Osteocyte (in vitro differentiated cells): ENCODE results near the gene ANKRD27. TPM values are rescaled to one million over a fixed set of nuclear protein-coding genes. Genes with fewer than 3 reads are reported as not detected.
A peak's percentile ranks its signal among the peaks of the same experiment; 100 is the strongest.

Experiments used
- DNase-seq: peaks from one replicate; pipeline ENCODE4 v3.0.0; 2021; ENCODE audit warnings: mixed read lengths; ENCODE audit not compliant: unreplicated experiment; ENCODE audit errors: extremely low spot score
- H3K27ac Mint-ChIP-seq: one replicate; pipeline ENCODE4 v1.8.0; 2021; ENCODE audit warnings: mild to moderate bottlenecking, mixed read lengths; ENCODE audit not compliant: unreplicated experiment
- H3K27me3 Mint-ChIP-seq: one replicate; pipeline ENCODE4 v1.8.0; 2021; ENCODE audit warnings: mixed read lengths; ENCODE audit not compliant: unreplicated experiment
- H3K36me3 Mint-ChIP-seq: one replicate; pipeline ENCODE4 v1.8.0; 2021; ENCODE audit warnings: mixed read lengths; ENCODE audit not compliant: unreplicated experiment
- H3K4me1 Mint-ChIP-seq: one replicate; pipeline ENCODE4 v1.8.0; 2021; ENCODE audit warnings: mixed read lengths; ENCODE audit not compliant: unreplicated experiment
- H3K4me3 Mint-ChIP-seq: one replicate; pipeline ENCODE4 v1.8.0; 2021; ENCODE audit warnings: mild to moderate bottlenecking, moderate library complexity, mixed read lengths; ENCODE audit not compliant: unreplicated experiment
- H3K9me3 Mint-ChIP-seq: one replicate; pipeline ENCODE4 v1.8.0; 2021; ENCODE audit warnings: mixed read lengths; ENCODE audit not compliant: unreplicated experiment
- long read RNA-seq: library from polyadenylated mRNA; unstranded; transcript quantifications from one replicate; pipeline ENCODE4 v2.0.0, GENCODE V29; 2021
- total RNA-seq: library from RNA; stranded (reverse); gene quantifications from 2 replicates; pipeline ENCODE4 v1.2.1, GENCODE V29; 2021
- TF ChIP-seq, protein P1 (sequence below): fragments of 200-600 bp; sonication (generic); IDR thresholded peaks from 2 replicates; pipeline ENCODE4 v1.5.0; 2021; ENCODE audit warnings: antibody characterized with exemption, mild to moderate bottlenecking, moderate library complexity

Gene ANKRD27
- 22.0 and 24.1 TPM in 2 replicates for total RNA-seq
- long read RNA-seq, full-length matches to known transcripts = 37 of 104 reads
- long read RNA-seq, partial matches to known transcripts = 37 of 104 reads
- long read RNA-seq, other reads (novel, unspliced or antisense) = 30 of 104 reads

DNA sequence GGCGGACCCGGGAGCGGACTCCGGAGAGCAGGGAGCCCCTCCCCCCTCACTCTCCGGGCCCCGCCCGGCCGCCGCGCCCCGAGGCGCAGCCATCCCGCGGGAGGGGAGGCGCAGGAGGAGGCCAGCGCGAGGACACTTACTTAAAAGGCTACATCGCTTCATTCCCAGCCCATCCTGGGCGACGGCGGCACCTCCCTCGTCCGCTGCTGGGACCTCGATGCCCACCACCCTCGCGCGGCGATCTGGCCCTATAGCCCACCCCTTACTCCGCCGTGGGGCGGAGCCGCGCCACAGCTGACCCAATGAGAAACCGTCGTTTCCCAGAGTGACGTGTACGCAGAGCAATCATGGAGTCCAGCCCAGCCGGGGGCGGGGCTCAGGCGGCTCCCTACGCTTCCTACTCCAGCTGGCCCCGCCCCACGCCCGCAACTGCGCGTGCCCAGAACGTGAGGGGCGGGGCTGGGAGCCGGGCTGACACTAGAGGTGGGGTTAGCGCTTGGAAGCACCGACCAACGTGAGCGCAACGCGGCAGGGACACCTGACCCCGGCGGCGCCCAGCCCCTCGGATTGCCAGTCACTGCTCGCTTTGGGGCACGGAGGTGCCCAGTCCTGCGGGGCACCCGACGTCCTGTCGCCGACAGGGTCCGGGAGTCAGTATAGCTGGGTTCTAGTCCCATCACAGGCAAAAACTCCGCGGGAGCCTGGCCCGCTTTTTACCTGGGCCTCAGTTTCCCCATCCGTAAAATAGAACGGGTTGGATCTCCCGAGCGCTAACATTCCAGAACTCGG is at the start of gene ANKRD27:
TSS of gene ANKRD27 (minus strand) at position 250 of the 789 bp plus-strand sequence. CDS start 16,165 bp downstream, outside the sequence.
- H3K36me3 Mint-ChIP-seq = no peaks in the 10 kb centered on the region
- H3K9me3 Mint-ChIP-seq = no peaks in the 10 kb centered on the region
- H3K4me1 Mint-ChIP-seq = peaks cover 27% of the 10 kb centered on the region
- peak within 1 kb of the TSS; percentile 90 for H3K4me3 Mint-ChIP-seq
- TF ChIP-seq, protein P1, sequence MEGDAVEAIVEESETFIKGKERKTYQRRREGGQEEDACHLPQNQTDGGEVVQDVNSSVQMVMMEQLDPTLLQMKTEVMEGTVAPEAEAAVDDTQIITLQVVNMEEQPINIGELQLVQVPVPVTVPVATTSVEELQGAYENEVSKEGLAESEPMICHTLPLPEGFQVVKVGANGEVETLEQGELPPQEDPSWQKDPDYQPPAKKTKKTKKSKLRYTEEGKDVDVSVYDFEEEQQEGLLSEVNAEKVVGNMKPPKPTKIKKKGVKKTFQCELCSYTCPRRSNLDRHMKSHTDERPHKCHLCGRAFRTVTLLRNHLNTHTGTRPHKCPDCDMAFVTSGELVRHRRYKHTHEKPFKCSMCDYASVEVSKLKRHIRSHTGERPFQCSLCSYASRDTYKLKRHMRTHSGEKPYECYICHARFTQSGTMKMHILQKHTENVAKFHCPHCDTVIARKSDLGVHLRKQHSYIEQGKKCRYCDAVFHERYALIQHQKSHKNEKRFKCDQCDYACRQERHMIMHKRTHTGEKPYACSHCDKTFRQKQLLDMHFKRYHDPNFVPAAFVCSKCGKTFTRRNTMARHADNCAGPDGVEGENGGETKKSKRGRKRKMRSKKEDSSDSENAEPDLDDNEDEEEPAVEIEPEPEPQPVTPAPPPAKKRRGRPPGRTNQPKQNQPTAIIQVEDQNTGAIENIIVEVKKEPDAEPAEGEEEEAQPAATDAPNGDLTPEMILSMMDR = no peak
- DNase-seq = peak; percentile 99
- H3K27ac Mint-ChIP-seq = peak within 1 kb of the TSS; percentile 50
- H3K27me3 Mint-ChIP-seq = peaks cover 15% of the 10 kb centered on the region

DNA sequence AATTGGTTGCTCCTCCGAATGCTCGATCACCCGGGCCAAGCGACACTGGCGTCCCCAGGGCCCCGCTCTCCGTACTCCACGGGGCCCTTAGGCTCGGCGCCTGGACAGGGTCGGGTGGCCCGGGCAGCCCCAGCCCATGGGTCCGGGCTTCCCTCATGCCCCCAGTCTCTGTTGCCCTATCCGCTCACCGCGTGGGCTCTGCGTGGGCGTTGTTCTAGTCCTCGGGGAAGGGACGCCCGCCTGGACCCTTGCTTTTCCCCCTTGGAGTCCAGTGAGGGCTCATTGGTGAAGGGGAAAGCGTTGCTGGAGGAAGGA is 45.9 kb upstream of the ANKRD27 start:
- H3K4me1 Mint-ChIP-seq = no peaks in the 10 kb centered on the region
- DNase-seq = no peak
- H3K27me3 Mint-ChIP-seq = no peaks in the 10 kb centered on the region
- no peaks in the 10 kb centered on the region for H3K9me3 Mint-ChIP-seq
- H3K36me3 Mint-ChIP-seq = peaks cover 2% of the 10 kb centered on the region
- TF ChIP-seq, protein P1 = no peak
- H3K27ac Mint-ChIP-seq = no peak overlapping the region
- no peak overlapping the region for H3K4me3 Mint-ChIP-seq

DNA sequence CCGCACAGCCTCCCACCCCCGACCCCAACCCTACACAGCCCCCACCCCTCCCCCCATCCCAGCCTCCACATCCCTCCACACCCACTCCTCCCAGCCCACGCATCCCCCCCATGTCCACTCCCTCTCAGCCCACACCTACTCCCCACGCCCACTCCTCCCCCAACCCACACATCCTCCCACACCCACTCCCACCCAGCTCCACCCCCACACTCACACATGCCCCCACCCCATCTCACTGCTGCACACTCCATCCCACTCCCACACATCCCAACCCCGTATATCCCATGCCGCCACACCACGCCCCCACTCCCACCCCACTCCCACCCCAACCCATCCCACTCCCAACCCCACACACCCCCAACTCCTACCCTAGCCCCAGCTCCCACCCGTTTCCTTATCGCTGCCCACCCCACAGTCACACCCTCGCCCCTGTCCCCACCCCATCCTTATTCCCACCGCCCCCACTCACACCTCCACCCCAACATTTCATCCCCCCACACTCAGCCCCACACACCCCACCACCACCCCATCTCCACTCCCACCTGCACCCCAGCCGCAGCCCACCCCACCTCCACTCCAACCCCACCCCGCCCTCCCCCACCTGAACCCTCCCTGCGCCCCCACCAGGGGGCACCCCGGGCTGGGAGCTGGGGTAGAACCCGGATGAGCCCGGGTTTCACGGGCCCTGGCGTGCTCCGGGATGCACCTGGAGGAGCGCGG is 45.4 kb upstream of the ANKRD27 start:
- TF ChIP-seq, protein P1 = no peak
- H3K36me3 Mint-ChIP-seq = peaks cover 2% of the 10 kb centered on the region
- H3K9me3 Mint-ChIP-seq = no peaks in the 10 kb centered on the region
- no peaks in the 10 kb centered on the region for H3K27me3 Mint-ChIP-seq
- H3K4me1 Mint-ChIP-seq = no peaks in the 10 kb centered on the region
- no peak overlapping the region for H3K27ac Mint-ChIP-seq
- no peak overlapping the region for H3K4me3 Mint-ChIP-seq
- DNase-seq = no peak

DNA sequence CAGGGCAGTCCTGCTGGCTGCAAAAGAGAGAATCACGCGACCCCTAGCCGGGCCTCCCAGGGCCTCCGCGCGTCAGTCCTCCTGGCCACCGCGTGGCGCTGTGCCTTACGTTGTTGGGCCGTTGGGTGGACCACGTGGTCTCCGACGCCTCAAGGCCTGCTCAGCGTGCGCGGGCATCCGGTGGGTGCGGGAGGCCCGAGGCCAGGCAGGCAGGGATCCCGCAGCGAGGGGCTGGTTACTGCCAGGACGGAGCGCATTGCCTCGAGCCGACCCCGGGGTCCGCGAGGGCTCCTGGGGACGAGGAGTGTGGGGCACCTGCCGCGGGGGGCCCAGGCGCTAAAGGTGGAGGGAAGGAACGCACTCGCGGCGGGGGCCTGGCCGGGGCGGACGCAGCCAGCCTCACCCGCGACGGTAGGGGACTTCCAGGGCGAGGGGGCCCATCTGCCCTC is 44.7 kb upstream of the ANKRD27 start, which contains the start of gene TDRD12:
TSS of gene TDRD12 (plus strand) at position 157 of the 449 bp plus-strand sequence. CDS start 306 bp downstream, outside the sequence.
- Mint-ChIP-seq H3K27ac (peak within 1 kb of the TSS; percentile 7), H3K4me1 (no peaks in the 10 kb centered on the region), H3K9me3 (no peaks in the 10 kb centered on the region), H3K36me3 (peaks cover 10% of the 10 kb centered on the region), H3K4me3 (no peak within 1 kb of the TSS), H3K27me3 (no peaks in the 10 kb centered on the region)
- no peak for DNase-seq
- TF ChIP-seq, protein P1 = no peak

DNA sequence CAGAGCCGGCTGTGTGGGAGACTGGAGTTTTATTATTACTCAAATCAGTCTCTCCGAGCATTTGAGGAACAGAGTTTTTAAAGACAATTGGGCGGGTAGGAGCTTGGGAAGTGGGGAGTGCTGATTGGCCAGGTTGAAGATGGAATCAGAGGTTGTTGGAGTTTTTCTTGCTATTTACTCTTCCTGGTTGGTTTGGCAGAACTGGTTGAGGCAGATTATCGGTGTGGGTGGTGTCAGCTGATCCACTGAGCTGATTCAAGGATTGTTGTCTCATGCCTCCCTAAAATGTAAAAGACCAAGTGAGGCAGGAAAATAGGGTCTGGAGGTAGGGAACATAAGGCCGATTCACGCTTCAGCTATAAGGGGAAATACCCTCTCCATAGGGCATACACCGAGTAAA is 43.3 kb upstream of the ANKRD27 start:
- Mint-ChIP-seq H3K4me1 (no peaks in the 10 kb centered on the region), H3K27me3 (no peaks in the 10 kb centered on the region), H3K36me3 (peaks cover 11% of the 10 kb centered on the region), H3K9me3 (no peaks in the 10 kb centered on the region), H3K4me3 (no peak overlapping the region), H3K27ac (no peak overlapping the region)
- no peak for DNase-seq
- TF ChIP-seq, protein P1 = no peak
